H1 (cell line): ENCODE measurements around the gene RPL37. TPM values are rescaled to one million over a fixed set of nuclear protein-coding genes. Genes with fewer than 3 reads are reported as not detected.

Experiments
- CBX5 ChIP-seq: fragments of 300-800, 300-1000 bp; sonication (generic); IDR thresholded peaks from 2 replicates; pipeline ENCODE4 v1.7.1; 2016; ENCODE audit warnings: antibody characterized with exemption, low read length, low read depth
- CHD7 ChIP-seq: fragments of 300-600 bp; sonication (generic); IDR thresholded peaks from 2 replicates; pipeline ENCODE4 v1.7.1; 2012; ENCODE audit warnings: low read length, moderate library complexity, mild to moderate bottlenecking, inconsistent platforms; ENCODE audit not compliant: insufficient replicate concordance
- CTCF ChIP-seq, 3 experiments: IDR thresholded peaks; 1 replicate in 2 of 3; 2 replicates in 1 of 3; pipeline versions ENCODE4 v1.5.1 to v1.6.1; 2011; ENCODE audit warnings: low read length in 3 of 3, mild to moderate bottlenecking in 3 of 3, inconsistent platforms in 2 of 3, low read depth in 1 of 3, moderate library complexity in 1 of 3; ENCODE audit not compliant: insufficient read depth in 1 of 3; ENCODE audit errors: control extremely low read depth in 1 of 3
- JUND ChIP-seq: IDR thresholded peaks from 2 replicates; pipeline ENCODE4 v1.6.1; 2011; ENCODE audit warnings: mild to moderate bottlenecking, improper control_type of control experiment, low read length
- KDM1A ChIP-seq: fragments of 200-600, 300-600 bp; sonication (generic); IDR thresholded peaks from 2 replicates; pipeline ENCODE4 v1.7.1; 2016; ENCODE audit warnings: mild to moderate bottlenecking, low read length, borderline replicate concordance
- KDM5A ChIP-seq: fragments of 200-600 bp; IDR thresholded peaks from 2 replicates; pipeline ENCODE4 v1.7.1; 2012; ENCODE audit warnings: mild to moderate bottlenecking, low read length, inconsistent platforms, mixed read lengths
- RAD21 ChIP-seq, 2 experiments: IDR thresholded peaks in 1 of 2; conservative IDR thresholded peaks in 1 of 2; 2 replicates each; pipeline ENCODE4 v1.6.1; 2011; ENCODE audit warnings: low read depth in 2 of 2, low read length in 2 of 2, improper control_type of control experiment in 1 of 2, inconsistent platforms in 1 of 2, mild to moderate bottlenecking in 1 of 2, moderate library complexity in 1 of 2
- RBBP5 ChIP-seq: IDR thresholded peaks from 2 replicates; pipeline ENCODE4 v1.7.1; 2012; ENCODE audit warnings: low read depth, mild to moderate bottlenecking, inconsistent platforms, low read length, moderate library complexity, borderline replicate concordance
- TBP ChIP-seq: IDR thresholded peaks from 2 replicates; pipeline ENCODE4 v1.6.1; 2011; ENCODE audit warnings: low read depth, low read length, improper control_type of control experiment
- polyA plus RNA-seq, 7 experiments: library from polyadenylated mRNA; depleted of rRNA in 3 of 7; stranded (reverse) in 5 of 7; unstranded in 2 of 7; fragments of >200 nt in 5 of 7; fragments of 200-250 nt in 2 of 7; gene quantifications; 1 replicate in 5 of 7; 2 replicates in 1 of 7; 4 replicates in 1 of 7; pipeline versions ENCODE4 v1.2.1 to v1.2.3, GENCODE V29; 2011 to 2013; ENCODE audit warnings: missing spikeins in 2 of 7, mixed read lengths in 2 of 7
- total RNA-seq: library from RNA; stranded (reverse); fragmentation: NEBNext Ultra II Directional; extraction: Animal tissue kit (Norgen Biotek cat#: 25700); gene quantifications from 2 replicates; pipeline ENCODE4 v1.2.1, GENCODE V29; 2021

Gene RPL37
- total and polyA plus RNA-seq, 2 of the 8 experiments (the other 6 are each of a cell fraction or from before 2014, with no cell fraction given): 467 to 1,534 TPM

GRCh38 chr5:40812125-40812524, 22.9 kb downstream of the RPL37 start (continued):
- TF ChIP-seq CHD7 (no peak), RAD21 (IDR thresholded peaks at IDR 0.05 in 1 of 2, conservative IDR thresholded peaks at IDR 0.05 in 1 of 2; ENCODE audit: low read depth in 2 of 2, low read length in 2 of 2) (no peak), JUND (no peak), KDM5A (no peak), KDM1A (no peak), RBBP5 (no peak), TBP (no peak), CTCF (IDR thresholded peaks at IDR 0.05; ENCODE audit: control extremely low read depth in 1 of 3, insufficient read depth in 1 of 3, low read depth in 1 of 3, low read length in 3 of 3) (no peak), CBX5 (no peak)
